GM12865 (cell line): ENCODE measurements around the gene FSIP1.
A peak's percentile ranks its signal among the peaks of the same experiment; 100 is the strongest.

Experiments
- DNase-seq: peaks from one replicate; pipeline ENCODE4 v3.0.0; 2010; ENCODE audit warnings: low read depth
- H3K4me3 ChIP-seq: 2 replicates; pipeline ENCODE4 v1.5.1; 2011; ENCODE audit warnings: mild to moderate bottlenecking, low read depth, low read length, control low read depth
- CTCF ChIP-seq: IDR thresholded peaks from 2 replicates; pipeline ENCODE4 v1.5.1; 2011; ENCODE audit warnings: low read length, control low read depth, low read depth, inconsistent platforms; ENCODE audit not compliant: insufficient read depth; ENCODE audit errors: missing control alignments

FSIP1 gene

GRCh38 chr15:39783244-39783820, 691 bp upstream of the FSIP1 start:
- no peak for TF ChIP-seq CTCF
- H3K4me3 ChIP-seq, result peak overlapping the region; percentile 86
- peak; percentile 25 for DNase-seq

- H3K4me3 ChIP-seq, result peak overlapping the region; percentile 73
- no peak for DNase-seq
- no peak for TF ChIP-seq CTCF
Observed at GRCh38 chr15:39781967-39782302, 706 bp downstream of the FSIP1 start.

- no peak for DNase-seq
- peak overlapping the region; percentile 73; the same call in 1 of the 2 replicates for H3K4me3 ChIP-seq
Observed at GRCh38 chr15:39781147-39781966, 1.3 kb downstream of the FSIP1 start.

GRCh38 chr15:39778021-39778420, 4.6 kb downstream of the FSIP1 start:
- DNase-seq, result no peak
- H3K4me3 ChIP-seq, result no peak overlapping the region
- TF ChIP-seq CTCF, result no peak

More at GRCh38 chr15:39781147-39781966, 1.3 kb downstream of the FSIP1 start:
- TF ChIP-seq CTCF, result no peak

- DNase-seq, result peak; percentile 46
- no peak for TF ChIP-seq CTCF
- H3K4me3 ChIP-seq, result no peak overlapping the region
Observed at GRCh38 chr15:39777496-39777895, 5.1 kb downstream of the FSIP1 start.

- no peak overlapping the region for H3K4me3 ChIP-seq
- no peak for TF ChIP-seq CTCF
- DNase-seq, result no peak
Observed at GRCh38 chr15:39776068-39776467, 6.6 kb downstream of the FSIP1 start.

- no peak for TF ChIP-seq CTCF
- DNase-seq, result peak; percentile 46
- H3K4me3 ChIP-seq, result no peak overlapping the region
Observed at GRCh38 chr15:39774688-39775267, 7.9 kb downstream of the FSIP1 start.
